Adrenal gland (tissue), 12 donors: ENCODE results near the gene CRYBG1. TPM values are rescaled to one million over a fixed set of nuclear protein-coding genes. Genes with fewer than 3 reads are reported as not detected.

Source experiments
- DNase-seq, 7 donors: peaks; one replicate each; pipeline ENCODE4 v3.0.0-alpha.2; 2019 to 2020
- H3K27ac ChIP-seq, 5 donors: fragments of 200-600 bp; sonication (generic) in 4 of 5; 1 replicate in 3 of 5; 2 replicates in 2 of 5; pipeline versions ENCODE4 v1.5.1 to v1.8.0; 2016 to 2020; ENCODE audit warnings: mild to moderate bottlenecking in 1 of 5
- H3K27me3 ChIP-seq: fragments of 200-600 bp; 2 replicates; pipeline ENCODE4 v1.8.0; 2021
- H3K36me3 ChIP-seq, 2 donors: fragments of 200-600 bp; replicated peaks in 1 of 2; 1 replicate in 1 of 2; 2 replicates in 1 of 2; pipeline versions ENCODE4 v1.5.1 to v1.8.0; 2018 to 2022
- H3K4me1 ChIP-seq, 2 donors: fragments of 200-600 bp; replicated peaks in 1 of 2; 1 replicate in 1 of 2; 2 replicates in 1 of 2; pipeline versions ENCODE4 v1.5.1 to v1.8.0; 2018 to 2021
- H3K4me3 ChIP-seq, 4 donors: fragments of 200-600 bp; sonication (generic) in 3 of 4; one replicate each; pipeline ENCODE4 v1.5.1; 2016 to 2018
- H3K9me3 ChIP-seq, 3 donors: fragments of 200-600 bp; sonication (generic) in 1 of 3; replicated peaks in 1 of 3; 1 replicate in 2 of 3; 2 replicates in 1 of 3; pipeline versions ENCODE4 v1.5.1 to v1.8.0; 2016 to 2021
- POLR2A ChIP-seq, 2 donors: fragments of 450-650 bp; IDR thresholded peaks; one replicate each; pipeline ENCODE4 v1.6.1; 2017; ENCODE audit warnings: antibody characterized with exemption in 2 of 2, mild to moderate bottlenecking in 2 of 2, moderate library complexity in 1 of 2
- WGBS, 4 donors: extraction: QIAGEN DNeasy Blood & Tissue Kit in 2 of 4; methylation state at CpG; one replicate each; pipeline versions ENCODE4 v1.1.5 to v1.1.7; 2013 to 2017; 5-methylcytosine and 5-hydroxymethylcytosine counted together
- intact Hi-C, 2 donors: fragments of 100-400 bp; cut with DNase I; formaldehyde crosslinking; loops; one replicate each; pipeline versions ENCODE4 v1.14.1 to v1.15.0; 2022 to 2023
- polyA plus RNA-seq, 3 donors: library from polyadenylated mRNA; stranded (reverse); fragments of 200-250 nt in 2 of 3; fragments of 350-450 nt in 1 of 3; fragmentation: Illumina TruSeq in 1 of 3; extraction: RNeasy Lipid Tissue Mini Kit (QIAGEN cat#74804) in 1 of 3; gene quantifications; one replicate each; pipeline ENCODE4 v1.2.3, GENCODE V29; 2013 to 2014
- total RNA-seq, 9 donors: library from RNA; depleted of rRNA in 4 of 9; stranded (reverse); fragments of >200 nt in 4 of 9; fragments of 120-200 nt in 1 of 9; fragmentation: NEBNext Ultra II Directional in 1 of 9; extraction: Animal tissue kit (Norgen Biotek cat#: 25700) in 1 of 9; gene quantifications; one replicate each; pipeline versions ENCODE4 v1.1.0 to v1.2.4, GENCODE V29; 2013 to 2023
- TF ChIP-seq, protein P1 (sequence below), 6 experiments: fragments of 450-650 bp in 4 of 6; fragments of 200-600 bp in 2 of 6; sonication (generic) in 1 of 6; IDR thresholded peaks; 1 replicate in 5 of 6; 2 replicates in 1 of 6; pipeline versions ENCODE4 v1.5.1 to v1.8.0; 2016 to 2021; ENCODE audit warnings: antibody characterized with exemption in 6 of 6, mild to moderate bottlenecking in 2 of 6, moderate library complexity in 1 of 6
- donor health status: healthy with polysubstance abuse.
- donor health status: Bipolar disorder and iron deficiency.
- donor health status: DM: yes; HTN: yes; CAD: no.
- donor health status: DM: no; HTN: no; CAD: no.
- donor health status: DM: no; HTN: no; CAD: no.
- donor health status: DM: yes; HTN: yes; CAD: no.

Gene CRYBG1
- total and polyA plus RNA-seq, 12 donors, result 0.83 to 5.1 (median 2.2) TPM

DNA sequence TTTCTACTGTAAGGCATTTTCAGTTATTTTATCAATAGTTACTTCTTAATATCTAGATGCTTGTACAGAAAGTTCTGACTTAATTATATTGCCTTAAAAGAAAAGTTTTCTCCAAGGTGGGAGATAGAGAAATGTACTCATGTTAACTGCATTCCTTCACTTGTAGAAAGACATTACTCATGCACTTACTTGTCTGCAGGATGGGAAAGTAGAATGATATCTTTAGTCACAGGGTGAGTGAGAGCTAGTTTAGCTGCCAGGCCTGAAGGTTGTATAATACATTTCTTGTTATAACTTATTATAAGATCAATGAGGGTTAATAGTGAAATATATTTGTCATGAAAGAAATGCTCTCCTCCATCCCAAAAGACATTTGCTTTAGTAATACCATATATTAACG, 92.1 kb downstream of the CRYBG1 start:
- intact Hi-C loops, result no loop called here
- Histone ChIP-seq H3K27ac (no peak overlapping the region), H3K4me1 (no peaks in the 10 kb centered on the region), H3K4me3 (no peak overlapping the region), H3K36me3 (no peaks in the 10 kb centered on the region), H3K9me3 (no peaks in the 10 kb centered on the region), H3K27me3 (no peaks in the 10 kb centered on the region)
- WGBS, 4 donors, result 0 to 86% (median 44%) methylated on average over 1 of the region's 1 CpG
- TF ChIP-seq POLR2A (IDR thresholded peaks at IDR 0.05), result no peak
- TF ChIP-seq, protein P1, sequence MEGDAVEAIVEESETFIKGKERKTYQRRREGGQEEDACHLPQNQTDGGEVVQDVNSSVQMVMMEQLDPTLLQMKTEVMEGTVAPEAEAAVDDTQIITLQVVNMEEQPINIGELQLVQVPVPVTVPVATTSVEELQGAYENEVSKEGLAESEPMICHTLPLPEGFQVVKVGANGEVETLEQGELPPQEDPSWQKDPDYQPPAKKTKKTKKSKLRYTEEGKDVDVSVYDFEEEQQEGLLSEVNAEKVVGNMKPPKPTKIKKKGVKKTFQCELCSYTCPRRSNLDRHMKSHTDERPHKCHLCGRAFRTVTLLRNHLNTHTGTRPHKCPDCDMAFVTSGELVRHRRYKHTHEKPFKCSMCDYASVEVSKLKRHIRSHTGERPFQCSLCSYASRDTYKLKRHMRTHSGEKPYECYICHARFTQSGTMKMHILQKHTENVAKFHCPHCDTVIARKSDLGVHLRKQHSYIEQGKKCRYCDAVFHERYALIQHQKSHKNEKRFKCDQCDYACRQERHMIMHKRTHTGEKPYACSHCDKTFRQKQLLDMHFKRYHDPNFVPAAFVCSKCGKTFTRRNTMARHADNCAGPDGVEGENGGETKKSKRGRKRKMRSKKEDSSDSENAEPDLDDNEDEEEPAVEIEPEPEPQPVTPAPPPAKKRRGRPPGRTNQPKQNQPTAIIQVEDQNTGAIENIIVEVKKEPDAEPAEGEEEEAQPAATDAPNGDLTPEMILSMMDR (IDR thresholded peaks at IDR 0.05), result no peak
- no peak for DNase-seq

DNA sequence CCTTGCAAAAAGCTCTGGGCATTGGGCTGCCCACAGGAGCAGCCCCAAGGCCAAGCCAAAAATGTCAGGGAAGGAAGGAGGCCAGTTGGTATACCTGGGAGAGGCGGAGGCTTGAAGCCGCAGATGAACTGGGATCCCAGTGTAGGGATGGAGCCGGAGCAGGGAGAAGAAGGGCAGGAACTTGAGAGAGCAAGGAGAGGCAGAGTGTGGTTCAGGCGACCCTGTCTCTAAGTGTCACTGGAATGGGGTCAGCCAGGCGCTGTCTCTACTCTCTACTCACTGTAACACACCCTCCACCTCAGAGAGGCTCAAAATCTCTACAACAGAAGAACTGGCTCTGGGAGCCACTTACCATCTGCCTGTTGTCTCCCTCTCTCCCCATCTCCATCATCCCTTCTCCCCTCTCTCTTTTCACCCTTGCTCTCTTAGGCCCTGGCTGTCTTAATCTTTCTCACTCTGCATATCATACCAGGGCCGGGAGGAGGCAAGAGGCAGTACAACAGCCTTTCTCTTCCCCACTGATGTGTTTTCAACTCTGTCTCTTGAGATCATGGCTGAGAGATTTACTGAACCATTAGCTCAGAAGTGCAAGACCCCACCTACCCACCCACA, 93.3 kb downstream of the CRYBG1 start:
- Histone ChIP-seq H3K27me3 (no peaks in the 10 kb centered on the region), H3K36me3 (no peaks in the 10 kb centered on the region), H3K9me3 (no peaks in the 10 kb centered on the region), H3K27ac (no peak overlapping the region), H3K4me1 (no peaks in the 10 kb centered on the region), H3K4me3 (no peak overlapping the region)
- intact Hi-C loops, result no loop called here
- WGBS, 4 donors, result 74 to 89% (median 80%) methylated on average over 6 of the region's 6 CpGs
- DNase-seq, result no peak
- no peak for TF ChIP-seq POLR2A (IDR thresholded peaks at IDR 0.05)
- TF ChIP-seq, protein P1 (IDR thresholded peaks at IDR 0.05), result no peak

DNA sequence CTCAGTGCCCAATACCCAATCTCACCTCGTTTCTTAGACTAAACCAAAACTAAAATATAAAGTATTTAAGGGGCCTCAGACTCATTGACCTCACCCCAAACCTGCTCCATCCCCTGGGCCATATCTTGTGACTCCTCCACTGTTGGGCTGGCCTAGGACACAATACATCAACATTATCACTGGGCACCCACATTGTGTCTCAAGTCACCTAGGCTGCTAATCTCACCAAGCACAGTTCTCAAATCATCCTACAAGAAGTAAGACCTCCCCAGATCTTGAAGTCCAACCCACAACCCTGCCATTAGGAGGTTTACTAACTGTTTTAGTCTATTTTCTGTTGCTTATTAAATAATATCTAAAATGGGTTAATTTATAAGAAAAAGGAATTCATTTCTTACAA, 96.2 kb downstream of the CRYBG1 start:
- H3K9me3 ChIP-seq, result no peaks in the 10 kb centered on the region
- H3K27ac ChIP-seq, result no peak overlapping the region
- H3K4me3 ChIP-seq, result no peak overlapping the region
- no peaks in the 10 kb centered on the region for H3K4me1 ChIP-seq
- H3K36me3 ChIP-seq, result no peaks in the 10 kb centered on the region
- WGBS, 4 donors, result 47 to 64% (median 55%) methylated on average over 1 of the region's 1 CpG
- intact Hi-C loops, result no loop called here
- H3K27me3 ChIP-seq, result peaks cover 8% of the 10 kb centered on the region
- DNase-seq, result no peak
- TF ChIP-seq, protein P1 (IDR thresholded peaks at IDR 0.05), result no peak
- TF ChIP-seq POLR2A (IDR thresholded peaks at IDR 0.05), result no peak

DNA sequence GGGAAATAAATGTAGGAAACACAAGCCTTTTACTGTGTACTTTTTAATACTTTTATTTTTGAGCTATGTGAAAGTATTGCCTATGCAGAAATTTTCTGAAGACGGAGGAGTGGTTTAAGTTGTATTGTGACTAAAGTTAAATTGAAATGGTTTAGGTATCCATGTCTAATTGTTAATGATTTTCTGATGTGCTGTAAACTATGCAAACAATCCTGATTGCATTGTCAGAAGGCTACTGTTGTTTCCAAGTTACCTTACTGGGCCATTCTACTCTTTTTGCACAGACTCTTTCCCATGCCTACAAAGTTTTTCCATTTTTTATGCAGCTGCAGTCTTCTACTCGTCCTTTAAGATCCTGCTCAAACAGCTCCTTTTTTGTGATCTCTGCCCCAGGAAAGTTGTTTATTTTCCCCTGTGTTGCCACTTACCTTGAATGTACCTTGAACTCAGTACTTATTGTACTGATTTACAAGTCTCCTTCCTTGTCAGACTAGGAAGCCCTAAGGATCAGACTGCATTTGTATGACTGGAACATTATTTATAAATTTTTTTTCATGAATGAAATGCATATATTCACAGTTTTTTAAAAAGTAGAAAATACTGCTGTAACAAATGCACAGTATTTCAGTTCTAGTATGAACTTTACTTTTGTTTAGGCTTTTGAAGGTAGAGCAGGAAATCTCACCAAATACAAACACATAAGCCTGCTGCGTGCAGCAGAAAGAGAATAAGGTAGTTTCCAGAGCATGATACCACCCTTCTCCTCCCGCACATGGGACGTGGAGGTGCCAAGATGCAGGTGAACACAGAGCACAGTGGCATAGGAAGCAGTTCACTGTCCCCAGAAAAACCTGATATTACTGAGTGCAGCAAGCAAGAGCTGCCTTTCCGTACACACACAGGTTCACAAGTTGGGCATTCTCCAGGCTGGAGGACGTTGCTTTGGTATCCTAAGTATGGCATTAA, 97.8 kb downstream of the CRYBG1 start:
- TF ChIP-seq, protein P1 (IDR thresholded peaks at IDR 0.05), result no peak
- TF ChIP-seq POLR2A (IDR thresholded peaks at IDR 0.05), result no peak
- no peak overlapping the region for H3K27ac ChIP-seq
- no peaks in the 10 kb centered on the region for H3K9me3 ChIP-seq
- intact Hi-C loops, result no loop called here
- no peak overlapping the region for H3K4me3 ChIP-seq
- peaks cover 13% of the 10 kb centered on the region for H3K27me3 ChIP-seq
- H3K36me3 ChIP-seq, result no peaks in the 10 kb centered on the region
- no peak for DNase-seq
- WGBS, 4 donors, result 62 to 77% (median 73%) methylated on average over 6 to 7 of the region's 7 CpGs
- no peaks in the 10 kb centered on the region for H3K4me1 ChIP-seq
